HCT116 (cell line): ENCODE data around the gene LMOD1. TPM values are rescaled to one million over a fixed set of nuclear protein-coding genes. Genes with fewer than 3 reads are reported as not detected.

ENCODE experiments used
- ATAC-seq: fragments of 200-7000 bp; cut with Tn5 transposase; 2 replicates; pipeline ENCODE4 v1.9.1; 2020; ENCODE audit warnings: mild to moderate bottlenecking, moderate library complexity
- BruUV-seq: library from RNA; stranded (reverse); fragments of 400-500 nt; replicated peaks from 2 replicates; lab custom pipeline; 2021; lab: Mats Ljungman, UMichigan
- CTCF ChIA-PET: fragments of 300-600 bp; sonication (Branson Sonifier 250); formaldehyde crosslinking; loops from one replicate; lab custom pipeline; 2021; ENCODE audit warnings: antibody characterized with exemption; lab: Charles Lee
- POLR2A ChIA-PET: fragments of 300-600, 350-600 bp; sonication (Branson Sonifier 250); formaldehyde crosslinking; loops from one replicate; lab custom pipeline; 2021; ENCODE audit warnings: antibody characterized with exemption; lab: Charles Lee
- RAD21 ChIA-PET, 2 experiments: fragments of 300-600 bp; sonication (Branson Sonifier 250); formaldehyde crosslinking; loops; one replicate each; lab custom pipeline; 2023; ENCODE audit warnings: low total read pairs in 2 of 2; ENCODE audit not compliant: uncharacterized antibody in 2 of 2, unreplicated experiment in 2 of 2, low non-redundant PET in 1 of 2; lab: Charles Lee
- DNase-seq: peaks from one replicate; pipeline ENCODE4 v3.0.0-alpha.2; 2010; ENCODE audit warnings: low read depth, low spot score
- H2AFZ ChIP-seq: fragments of 200-600 bp; shearing (Covaris generic), sonication (generic); 2 replicates; pipeline ENCODE4 v1.6.1; 2017; ENCODE audit warnings: low read depth, mixed run types, mixed read lengths, antibody characterized with exemption, low read length; ENCODE audit not compliant: poor library complexity, severe bottlenecking
- H3K27ac ChIP-seq: 2 replicates; pipeline ENCODE4 v1.5.1; 2012; ENCODE audit warnings: low read depth, low read length
- H3K27me3 ChIP-seq: fragments of 200-600 bp; sonication (generic); 2 replicates; pipeline ENCODE4 v1.6.1; 2016; ENCODE audit warnings: mixed run types, low read length, mixed read lengths; ENCODE audit not compliant: insufficient read depth
- H3K36me3 ChIP-seq, 2 experiments: fragments of 200-500 bp in 1 of 2; fragments of 200-600 bp in 1 of 2; sonication (Bioruptor generic) in 1 of 2; sonication (generic) in 1 of 2; 2 replicates each; pipeline versions ENCODE4 v1.5.1 to v1.6.1; 2014 to 2016; ENCODE audit warnings: low read length in 2 of 2, inconsistent platforms in 1 of 2, mixed read lengths in 1 of 2, mixed run types in 1 of 2; ENCODE audit not compliant: insufficient read depth in 2 of 2, control insufficient read depth in 1 of 2
- H3K4me1 ChIP-seq, 2 experiments: fragments of 200-600 bp in 1 of 2; sonication (generic) in 1 of 2; 2 replicates each; pipeline versions ENCODE4 v1.5.1 to v1.6.1; 2012 to 2017; ENCODE audit warnings: low read length in 2 of 2, inconsistent platforms in 1 of 2, mild to moderate bottlenecking in 1 of 2, mixed read lengths in 1 of 2, mixed run types in 1 of 2, moderate library complexity in 1 of 2; ENCODE audit not compliant: insufficient read depth in 2 of 2, control insufficient read depth in 1 of 2
- H3K4me2 ChIP-seq: fragments of 200-600 bp; sonication (generic); 2 replicates; pipeline ENCODE4 v1.6.1; 2017; ENCODE audit warnings: mixed run types, low read length, mixed read lengths
- H3K4me3 ChIP-seq, 2 experiments: fragments of 200-600 bp in 1 of 2; sonication (generic) in 1 of 2; replicated peaks in 1 of 2; 2 replicates each; pipeline ENCODE4 v1.5.1; 2011 to 2016; ENCODE audit warnings: low read length in 2 of 2, control low read depth in 1 of 2, low read depth in 1 of 2, mild to moderate bottlenecking in 1 of 2, mixed read lengths in 1 of 2, mixed run types in 1 of 2
- H3K79me2 ChIP-seq: fragments of 200-600 bp; sonication (generic); 2 replicates; pipeline ENCODE4 v1.6.1; 2017; ENCODE audit warnings: mild to moderate bottlenecking, mixed run types, low read length, moderate library complexity, mixed read lengths; ENCODE audit not compliant: insufficient read depth
- H3K9ac ChIP-seq: fragments of 200-600 bp; sonication (generic); 2 replicates; pipeline ENCODE4 v1.6.1; 2016; ENCODE audit warnings: low read length, mixed read lengths
- H3K9me2 ChIP-seq: fragments of 200-600 bp; sonication (generic), shearing (Covaris generic); 2 replicates; pipeline ENCODE4 v1.6.1; 2017; ENCODE audit warnings: mixed run types, mild to moderate bottlenecking, moderate library complexity; ENCODE audit not compliant: insufficient read depth
- H3K9me3 ChIP-seq, 2 experiments: fragments of 200-500 bp in 1 of 2; fragments of 200-600 bp in 1 of 2; sonication (Bioruptor generic) in 1 of 2; sonication (generic) in 1 of 2; 2 replicates each; pipeline ENCODE4 v1.6.1; 2014 to 2017; ENCODE audit warnings: low read length in 2 of 2, mixed read lengths in 2 of 2, inconsistent platforms in 1 of 2, low read depth in 1 of 2, mild to moderate bottlenecking in 1 of 2, mixed run types in 1 of 2, moderate library complexity in 1 of 2; ENCODE audit not compliant: control insufficient read depth in 1 of 2, insufficient read depth in 1 of 2
- H4K20me1 ChIP-seq: fragments of 200-600 bp; sonication (generic), shearing (Covaris generic); 2 replicates; pipeline ENCODE4 v1.6.1; 2017; ENCODE audit warnings: mixed run types, mild to moderate bottlenecking, moderate library complexity; ENCODE audit not compliant: insufficient read depth
- CBX3 ChIP-seq: IDR thresholded peaks from 2 replicates; pipeline ENCODE4 v1.6.1; 2012; ENCODE audit warnings: low read depth
- EGR1 ChIP-seq: IDR thresholded peaks from 2 replicates; pipeline ENCODE4 v1.6.1; 2012; ENCODE audit warnings: low read depth
- ELF1 ChIP-seq: IDR thresholded peaks from 2 replicates; pipeline ENCODE4 v1.6.1; 2012; ENCODE audit warnings: low read depth, borderline replicate concordance
- EZH2phosphoT487 ChIP-seq: fragments of 200-600 bp; IDR thresholded peaks from 2 replicates; pipeline ENCODE4 v1.6.1; 2018; ENCODE audit warnings: antibody characterized with exemption, borderline replicate concordance
- POLR2A ChIP-seq: IDR thresholded peaks from 2 replicates; pipeline ENCODE4 v1.7.0; 2011; ENCODE audit warnings: borderline replicate concordance; ENCODE audit not compliant: insufficient read depth, insufficient read length; ENCODE audit errors: extremely low read depth
- SRF ChIP-seq: IDR thresholded peaks from 2 replicates; pipeline ENCODE4 v1.6.1; 2012; ENCODE audit warnings: low read depth
- TCF7L2 ChIP-seq: IDR thresholded peaks from 2 replicates; pipeline ENCODE4 v1.7.0; 2011; ENCODE audit warnings: borderline replicate concordance, inconsistent platforms; ENCODE audit not compliant: insufficient read depth, insufficient read length; ENCODE audit errors: extremely low read depth
- YY1 ChIP-seq: IDR thresholded peaks from 2 replicates; pipeline ENCODE4 v1.6.1; 2011; ENCODE audit warnings: low read length, low read depth, moderate library complexity, mild to moderate bottlenecking; ENCODE audit not compliant: insufficient replicate concordance; ENCODE audit errors: extremely low read depth
- intact Hi-C: fragments of 100-400 bp; cut with micrococcal nuclease; formaldehyde crosslinking; loops from 2 replicates; pipeline ENCODE4 v1.10.0; 2022
- total RNA-seq: library from RNA; stranded (reverse); gene quantifications from one replicate; pipeline ENCODE4 v1.2.1, GENCODE V29; 2021; ENCODE audit not compliant: unreplicated experiment
- TF ChIP-seq, protein P1 (sequence below): IDR thresholded peaks from 2 replicates; pipeline ENCODE4 v1.6.1; 2012

The LMOD1 gene
- total RNA-seq, 1 experiment from 2014 or later: 0.12 TPM

DNA sequence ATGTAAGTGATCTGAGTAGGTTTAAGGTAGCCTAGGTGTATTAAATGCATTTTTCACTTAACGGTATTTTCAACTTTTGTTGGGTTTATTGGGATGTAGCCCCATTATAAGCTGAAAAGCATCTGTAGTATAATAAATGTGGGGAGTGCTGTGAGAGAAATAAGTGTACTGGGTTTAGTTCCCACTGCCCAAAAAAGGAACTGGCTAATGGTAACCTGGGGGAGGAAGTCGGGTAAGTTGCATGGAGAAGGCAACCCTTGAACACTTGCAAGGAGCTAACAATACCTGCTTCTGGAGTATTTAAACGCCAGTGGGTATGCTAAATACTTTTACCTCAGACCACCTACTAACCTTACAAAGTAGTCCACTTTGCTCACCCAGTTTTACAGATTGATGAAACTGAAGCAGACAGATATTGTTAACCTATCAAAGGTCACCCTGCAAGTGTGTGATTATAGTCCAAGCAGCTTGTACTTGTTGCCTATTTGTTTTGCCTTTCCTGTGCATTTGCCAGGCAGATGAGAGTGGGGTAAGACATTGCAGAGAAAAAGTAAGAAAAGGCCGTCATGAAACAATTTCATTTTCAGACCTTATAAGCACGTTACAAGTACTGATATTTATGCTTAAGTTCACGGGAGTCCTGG, 65.3 kb downstream of the LMOD1 start:
- no peak overlapping the region for H3K4me3 ChIP-seq
- ChIA-PET CTCF (interaction anchor here (1.0 to 1.6 kb wide), 4 partner anchors 12 to 91 kb away, joined by 3 to 6 read pairs (median 4); no protein-coding TSS in a partner anchor), RAD21 (interaction anchor here in 1 of 2 experiments (1.1 kb wide), 1 partner anchor 15 kb away, joined by 3 read pairs; no protein-coding TSS in a partner anchor), POLR2A (interaction anchor here (0.9 kb wide), 1 partner anchor 129 kb away, joined by 4 read pairs; the partner anchor contains the start of gene ELF3)
- H3K9me2 ChIP-seq: no peaks in the 10 kb centered on the region
- ATAC-seq: no peak
- H3K4me1 ChIP-seq: peaks cover 36 to 54% of the 10 kb centered on the region in 2 experiments
- no peak overlapping the region for H3K4me2 ChIP-seq
- TF ChIP-seq, protein P1, sequence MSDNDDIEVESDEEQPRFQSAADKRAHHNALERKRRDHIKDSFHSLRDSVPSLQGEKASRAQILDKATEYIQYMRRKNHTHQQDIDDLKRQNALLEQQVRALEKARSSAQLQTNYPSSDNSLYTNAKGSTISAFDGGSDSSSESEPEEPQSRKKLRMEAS: no peak
- no peak for TF ChIP-seq TCF7L2
- TF ChIP-seq YY1: no peak
- TF ChIP-seq ELF1: no peak
- no peak for TF ChIP-seq POLR2A
- TF ChIP-seq EZH2phosphoT487: no peak
- no peak for TF ChIP-seq SRF
- no peak for TF ChIP-seq EGR1
- no peak for TF ChIP-seq CBX3
- H2AFZ ChIP-seq: no peak overlapping the region
- no peaks in the 10 kb centered on the region; the same call in 1 of the 2 replicates for H4K20me1 ChIP-seq
- H3K79me2 ChIP-seq: no peaks in the 10 kb centered on the region
- H3K27ac ChIP-seq: no peak overlapping the region
- intact Hi-C loops: no loop called here
- DNase-seq: no peak
- H3K27me3 ChIP-seq: no peaks in the 10 kb centered on the region
- no TSS peak for BruUV-seq
- peaks cover 0 to 8% of the 10 kb centered on the region in 2 experiments; a peak in 2 of 4 replicates for H3K36me3 ChIP-seq
- no peak overlapping the region for H3K9ac ChIP-seq
- H3K9me3 ChIP-seq: no peaks in the 10 kb centered on the region
